Measurements from ENCODE around the gene TSPAN13.
"Not testable (repeated sequence)": the region's sequence is repeated elsewhere in the genome, so short reads cannot be mapped to it uniquely, and the experiment has no call there.

The TSPAN13 gene

DNA sequence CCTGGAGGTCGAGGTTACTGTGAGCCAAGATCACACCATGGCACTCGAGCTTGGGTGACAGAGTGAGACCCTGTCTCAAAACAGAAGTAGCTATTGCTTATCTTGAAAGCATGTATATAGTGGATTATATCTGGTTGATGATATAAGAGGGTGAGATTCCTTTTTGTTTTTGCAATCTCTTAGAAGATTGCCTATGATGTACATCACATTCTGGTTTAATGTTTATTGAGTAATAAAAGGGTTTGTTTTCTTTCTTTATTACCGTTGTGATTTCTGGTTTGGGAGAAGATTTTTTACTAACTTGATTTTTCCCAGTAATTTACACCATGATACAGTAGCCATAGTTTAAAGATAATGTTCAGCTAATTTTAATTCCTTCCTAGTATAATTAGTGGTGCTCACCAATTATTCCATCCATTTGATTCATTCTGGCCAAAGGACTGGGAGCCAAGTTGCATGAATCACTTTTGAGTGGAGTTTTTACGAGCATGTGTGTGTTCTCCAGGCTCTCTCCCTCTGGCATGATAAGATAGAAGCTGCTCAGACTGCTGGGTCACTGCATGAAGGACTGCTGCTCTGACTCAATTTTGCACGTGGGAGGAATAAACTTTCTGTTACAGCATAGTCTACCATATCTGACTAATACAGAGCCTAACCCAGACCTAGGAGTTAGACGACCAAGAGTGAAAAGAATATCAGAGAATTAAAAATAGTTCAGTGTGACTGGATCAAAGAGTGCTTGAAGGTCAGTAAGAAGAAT lies 13.5 kb upstream of the TSPAN13 start:
- DNase-seq (ENCODE audit: low read depth, low spot score): peak; percentile 95
- peak overlapping the region; percentile 52 for H3K27ac ChIP-seq

DNA sequence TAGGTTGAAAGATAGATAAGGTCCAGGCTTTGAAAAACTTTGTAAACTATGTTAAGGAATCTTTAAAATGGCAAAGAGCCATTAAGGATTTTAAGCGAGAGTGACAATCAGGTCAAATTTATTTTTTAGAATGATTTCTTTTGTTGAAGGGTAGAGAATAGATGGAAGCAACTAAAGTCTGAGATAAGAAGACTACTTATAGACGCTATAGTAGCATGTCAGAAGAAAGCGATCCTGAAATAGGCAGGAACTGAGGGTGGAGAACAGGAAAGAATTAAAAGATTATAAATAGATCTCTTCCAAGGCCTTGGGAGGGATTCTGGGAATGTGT lies 13.0 kb upstream of the TSPAN13 start:
- H3K27ac ChIP-seq: peak overlapping the region; percentile 52

DNA sequence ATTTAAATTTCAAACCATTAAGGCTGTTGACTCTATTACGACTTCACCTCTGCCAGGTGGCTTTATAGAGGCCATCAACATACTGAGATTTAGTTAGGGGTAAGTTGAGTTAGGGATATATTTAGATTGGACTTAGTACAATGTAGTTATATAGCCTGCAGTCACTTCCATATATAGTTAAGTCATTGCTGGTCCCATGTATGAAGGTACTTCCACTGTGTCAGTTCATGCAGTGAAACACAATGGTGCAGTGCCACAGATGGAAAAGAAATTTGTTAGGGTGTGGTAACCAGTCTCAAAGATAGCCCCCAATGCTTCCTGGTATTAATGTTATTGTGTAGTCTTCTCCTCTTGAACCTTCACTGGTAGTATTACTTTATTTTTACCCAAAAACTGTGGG lies 12.6 kb upstream of the TSPAN13 start:
- no peak for DNase-seq (ENCODE audit: low read depth, low spot score)
- peak overlapping the region; percentile 52 for H3K27ac ChIP-seq

More for the DNA sequence above, 13.0 kb upstream of the TSPAN13 start:
- no peak for DNase-seq (ENCODE audit: low read depth, low spot score)

DNA sequence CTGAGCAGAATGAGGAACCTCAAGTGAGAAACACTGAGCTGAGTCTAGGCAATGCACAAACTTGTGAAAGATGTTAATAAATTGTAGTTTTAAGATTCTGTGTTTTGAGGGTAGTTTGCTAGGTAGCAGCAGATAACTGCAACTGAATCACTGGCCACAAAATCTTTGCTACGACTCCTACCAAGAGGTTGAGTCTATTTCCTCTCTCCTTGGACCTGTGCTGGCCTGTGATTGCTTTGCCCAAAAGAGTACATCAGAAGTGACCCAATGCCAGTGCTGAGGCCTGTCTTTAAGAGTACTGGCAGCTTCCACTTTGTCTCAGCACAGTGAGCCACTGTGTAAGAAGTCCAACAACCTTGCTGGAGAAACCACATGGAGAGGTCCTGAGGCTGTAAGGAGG lies 11.9 kb upstream of the TSPAN13 start:
- H3K27ac ChIP-seq: peak overlapping the region; percentile 33
- DNase-seq (ENCODE audit: low read depth, low spot score): no peak

DNA sequence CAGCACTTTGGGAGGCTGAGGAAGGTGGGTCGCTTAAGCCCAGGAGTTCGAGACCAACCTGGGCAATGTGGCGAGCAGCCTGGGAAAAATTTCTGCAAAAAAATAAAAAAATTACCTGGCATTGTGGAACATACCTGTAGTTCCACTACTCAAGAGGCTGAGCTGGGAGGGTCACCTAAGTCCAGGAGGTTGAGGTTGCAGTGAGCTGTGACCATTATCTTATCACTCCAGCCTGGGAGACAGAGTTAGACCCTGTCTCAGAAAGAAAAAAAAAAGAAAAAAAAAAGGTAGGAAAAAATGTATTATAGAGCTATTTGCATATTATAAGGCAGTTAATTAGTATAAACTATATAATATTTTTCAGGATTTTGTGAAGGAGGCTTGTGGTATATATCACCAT lies 11.0 kb upstream of the TSPAN13 start:
- H3K27ac ChIP-seq: peak overlapping the region; percentile 51
- no peak for DNase-seq (ENCODE audit: low read depth, low spot score)

DNA sequence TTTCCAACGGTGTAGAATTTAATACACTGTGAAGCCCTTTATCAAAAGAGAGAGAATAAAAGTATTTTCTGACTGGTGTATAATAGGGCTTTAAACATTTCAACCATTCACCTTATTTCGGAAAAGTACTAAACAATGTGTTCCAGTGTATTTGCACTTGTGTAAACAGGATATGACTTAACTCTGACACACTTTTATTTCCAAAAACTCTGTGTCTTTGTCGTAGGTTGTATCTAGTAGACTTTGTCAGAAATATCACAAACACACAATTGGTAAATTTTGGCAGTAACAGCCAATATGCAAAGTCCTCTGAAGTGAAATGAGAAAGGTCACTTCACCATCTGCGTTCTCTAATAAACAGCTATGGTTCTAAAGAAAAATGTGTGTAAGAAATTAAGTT lies 10.3 kb upstream of the TSPAN13 start:
- peak overlapping the region; percentile 51 for H3K27ac ChIP-seq
- no peak for DNase-seq (ENCODE audit: low read depth, low spot score)

DNA sequence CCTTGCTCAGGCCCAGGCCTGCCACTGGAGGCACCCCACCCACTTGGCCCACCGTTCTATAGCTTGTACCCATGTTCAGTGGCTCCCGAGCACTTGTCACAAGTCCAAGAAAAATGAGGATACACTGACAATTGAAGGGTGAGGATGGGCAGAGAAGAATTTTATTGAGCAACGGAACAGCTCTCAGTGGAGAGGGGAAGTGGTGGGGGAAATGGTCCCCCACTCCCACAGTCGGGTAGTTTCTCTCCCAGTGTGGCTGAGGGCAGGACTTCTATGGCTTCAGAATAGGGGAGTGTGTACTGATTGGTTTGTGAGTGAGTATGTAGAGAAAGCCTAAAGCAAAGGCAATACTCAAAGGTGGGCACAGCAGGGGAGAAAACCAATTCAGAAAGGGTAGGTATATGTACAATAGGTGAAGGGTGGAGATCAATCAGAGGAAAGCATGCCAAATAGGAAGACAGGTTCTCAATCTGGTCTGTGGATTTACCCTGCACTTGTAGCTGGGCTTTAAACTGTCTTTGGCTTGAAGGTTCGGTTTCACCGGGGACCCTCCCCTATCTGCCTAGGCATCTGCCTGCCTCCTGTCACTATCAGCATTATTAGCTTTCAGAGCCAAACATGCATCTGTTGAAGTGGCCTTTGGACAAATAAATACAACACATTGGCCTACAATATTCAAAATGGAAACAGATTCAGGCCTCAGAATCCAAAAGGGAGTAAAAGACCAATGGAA lies 8.9 kb upstream of the TSPAN13 start:
- no peak for DNase-seq (ENCODE audit: low read depth, low spot score)
- H3K27ac ChIP-seq: no peak overlapping the region

DNA sequence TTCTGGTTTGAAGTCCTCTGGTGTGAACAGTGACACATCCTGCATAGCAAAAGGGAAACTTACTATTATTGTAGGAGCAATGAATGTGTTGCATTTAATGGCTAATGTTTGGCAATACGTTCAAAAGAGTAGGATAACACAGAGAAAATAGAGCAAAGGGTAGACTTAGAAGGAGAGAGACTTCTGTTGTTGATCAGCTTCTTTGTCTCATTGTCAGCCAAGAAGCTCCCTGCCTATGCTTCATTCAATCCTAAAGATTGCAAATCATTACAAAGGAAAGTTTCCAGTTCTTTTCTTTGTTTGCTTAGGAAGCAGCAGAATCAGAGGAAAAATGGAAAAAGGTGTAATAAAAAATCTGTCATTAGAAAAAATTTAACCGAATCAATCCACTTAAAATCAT lies 7.9 kb upstream of the TSPAN13 start:
- no peak for DNase-seq (ENCODE audit: low read depth, low spot score)
- H3K27ac ChIP-seq: no peak overlapping the region

DNA sequence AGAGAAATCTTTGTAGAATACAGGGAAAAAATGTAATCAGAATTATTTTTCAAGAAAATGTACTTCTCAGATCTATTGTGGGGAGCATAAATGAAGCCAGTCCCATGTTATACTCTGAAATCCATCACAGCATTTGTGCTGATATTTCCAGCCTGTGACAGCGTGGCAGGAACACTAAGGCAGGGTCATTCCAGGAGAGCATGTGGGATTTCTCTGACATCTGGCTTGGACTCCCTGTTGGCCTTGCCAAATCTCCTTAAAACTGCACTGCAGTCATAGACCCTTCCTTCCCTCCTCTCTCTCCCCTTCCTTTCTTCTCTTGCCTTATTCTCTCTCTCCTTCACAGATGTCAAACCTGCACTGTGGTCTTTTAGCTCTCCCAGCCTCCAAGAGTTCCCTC lies 6.5 kb upstream of the TSPAN13 start:
- H3K27ac ChIP-seq: no peak overlapping the region
- no peak for DNase-seq (ENCODE audit: low read depth, low spot score)

DNA sequence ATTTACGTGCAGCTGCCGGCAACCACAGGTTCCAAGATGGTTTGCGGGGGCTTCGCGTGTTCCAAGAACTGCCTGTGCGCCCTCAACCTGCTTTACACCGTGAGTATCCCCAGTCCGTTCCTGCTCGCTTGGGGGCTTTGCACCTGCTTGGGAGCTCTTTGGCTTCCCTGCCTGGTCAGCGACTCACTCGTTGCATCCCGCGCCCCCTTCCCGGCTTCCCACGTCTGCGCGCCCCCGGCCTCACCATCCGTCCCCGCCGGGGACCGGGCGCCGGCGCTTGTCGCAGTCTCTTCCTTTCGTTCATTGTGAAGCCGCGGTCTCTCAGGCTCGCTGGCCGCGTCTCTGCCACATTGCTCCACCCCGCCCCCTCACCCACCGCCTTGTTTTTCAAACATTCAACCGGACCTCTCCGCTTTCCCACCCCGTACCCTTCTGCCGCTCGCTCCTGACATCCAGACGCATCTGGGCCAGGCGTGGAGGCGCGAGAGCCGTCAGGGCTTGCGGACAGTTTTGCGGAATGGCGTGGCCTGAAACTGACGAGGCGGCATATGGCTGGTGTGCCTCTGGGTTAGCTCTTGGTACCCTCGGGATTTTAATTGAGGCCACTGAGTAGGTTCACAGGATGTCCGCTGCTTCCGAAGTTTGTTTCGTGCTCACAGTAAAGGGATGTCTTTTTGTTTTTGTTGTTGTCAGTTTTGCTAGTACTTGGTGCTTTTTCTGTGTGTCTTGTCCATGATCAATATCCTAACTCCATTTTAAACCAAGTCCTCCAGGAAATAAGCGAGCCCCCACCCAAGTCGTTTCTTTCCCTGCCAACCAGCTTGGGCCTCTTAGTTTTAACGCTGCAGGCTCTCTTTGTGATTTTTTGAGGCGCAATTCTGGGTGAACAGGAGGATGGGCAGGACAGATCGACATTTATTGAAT lies 639 bp downstream of the TSPAN13 start:
- peak overlapping the region; percentile 57 for H3K27ac ChIP-seq
- no peak for DNase-seq (ENCODE audit: low read depth, low spot score)

DNA sequence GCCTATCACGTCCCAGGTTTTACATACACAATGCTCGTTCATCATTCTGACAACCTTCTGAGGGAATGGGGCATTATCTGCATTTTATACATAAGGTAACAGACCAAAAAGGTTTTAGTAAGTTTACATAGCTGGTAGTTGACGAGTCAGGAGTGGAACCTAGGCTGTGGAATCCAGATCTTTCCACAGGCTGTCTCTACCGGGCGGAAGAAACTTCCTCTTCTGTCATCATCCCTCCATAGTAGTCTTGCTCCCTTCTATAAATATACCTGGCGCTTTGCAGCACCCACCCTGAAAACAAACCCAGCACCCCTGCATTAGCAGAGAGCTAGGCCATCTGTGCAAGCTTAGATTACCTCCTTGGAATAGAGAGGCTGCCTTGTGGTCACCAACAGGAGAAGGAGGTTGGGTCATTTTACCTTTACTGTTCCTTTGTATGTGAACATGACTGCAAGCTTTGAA lies 1.3 kb downstream of the TSPAN13 start:
- H3K27ac ChIP-seq: peak overlapping the region; percentile 57
- no peak for DNase-seq (ENCODE audit: low read depth, low spot score)

DNA sequence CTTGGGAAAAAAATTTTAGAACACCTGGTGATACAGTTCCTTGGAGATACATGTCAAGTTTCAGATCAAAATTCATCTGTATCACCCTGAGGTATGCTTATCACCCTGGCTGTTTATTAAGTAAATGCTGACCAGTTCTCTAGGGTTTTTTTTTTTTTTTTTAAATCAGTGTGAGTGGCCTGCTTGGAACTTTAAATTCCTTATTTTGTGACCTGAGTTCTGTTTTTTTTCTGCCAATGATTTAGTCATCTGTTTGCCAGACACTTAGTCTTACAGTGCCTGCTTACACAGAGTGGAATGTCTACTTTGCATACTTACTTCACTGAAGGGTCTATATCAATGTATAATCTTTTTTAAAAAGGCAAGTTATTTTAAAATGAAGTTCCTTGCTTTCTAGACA lies 1.8 kb downstream of the TSPAN13 start:
- DNase-seq (ENCODE audit: low read depth, low spot score): no peak
- peak overlapping the region; percentile 57 for H3K27ac ChIP-seq

DNA sequence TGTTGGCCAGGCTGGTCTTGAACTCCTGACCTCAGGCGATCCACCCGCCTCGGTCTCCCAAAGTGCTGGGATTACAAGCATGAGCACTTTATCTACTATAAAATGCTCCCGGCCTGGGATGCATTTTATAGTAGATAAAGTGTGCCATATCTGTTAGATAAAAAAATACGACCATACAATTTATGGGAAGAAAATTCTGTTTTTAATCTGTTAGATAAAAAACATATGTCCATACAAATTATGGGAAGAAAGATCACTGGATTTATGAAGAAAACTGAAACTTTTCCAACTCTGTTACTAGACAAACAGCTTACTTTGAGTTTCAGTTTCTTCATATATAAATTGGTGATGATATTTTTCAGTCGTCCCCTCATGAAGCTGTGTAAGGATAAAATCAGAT lies 4.5 kb downstream of the TSPAN13 start:
- no peak overlapping the region for H3K27ac ChIP-seq
- no peak for DNase-seq (ENCODE audit: low read depth, low spot score)

DNA sequence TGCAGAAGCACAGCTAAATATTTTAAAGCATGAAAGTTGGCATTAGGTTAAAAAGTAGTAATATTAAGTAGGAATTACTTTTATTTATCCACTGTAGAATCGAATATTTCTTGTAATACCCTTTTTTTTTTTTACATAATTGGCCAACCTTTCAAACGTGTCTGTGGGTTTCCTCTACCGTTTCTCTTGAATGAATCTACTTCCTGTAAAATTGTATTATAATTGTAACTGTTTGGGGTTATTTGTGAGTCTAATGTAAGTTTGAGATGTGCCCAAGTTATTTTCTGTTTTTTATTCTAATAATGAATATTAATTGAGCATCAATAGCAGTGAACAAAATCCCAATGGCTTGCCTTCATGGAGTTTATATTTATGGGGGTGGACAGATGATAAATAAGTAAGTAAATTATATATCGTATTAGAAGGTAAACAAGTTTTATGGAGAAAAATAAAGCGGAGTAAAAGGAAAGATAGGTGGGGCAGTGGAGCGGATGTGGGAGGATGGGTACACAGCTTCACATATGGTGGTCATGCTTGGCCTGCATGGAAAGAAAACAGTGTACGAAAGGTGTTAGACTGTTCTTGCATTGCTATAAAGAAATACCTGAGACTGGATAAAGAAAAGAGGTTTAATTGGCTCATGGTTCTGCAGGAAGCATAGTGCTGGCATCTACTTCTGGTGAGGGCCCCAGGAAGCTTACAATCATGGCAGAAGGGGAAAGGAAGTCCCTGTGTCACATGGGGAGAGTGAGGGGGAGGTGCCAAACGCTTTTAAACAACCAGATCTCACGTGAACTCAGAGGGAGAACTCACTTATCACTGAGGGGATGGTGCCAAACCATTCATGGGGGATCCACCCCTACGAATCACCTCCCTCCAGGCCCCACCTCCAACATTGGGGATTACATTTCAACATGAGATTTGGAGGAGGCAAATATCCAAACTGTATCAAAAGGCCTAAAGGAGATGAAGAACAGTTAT lies 5.4 kb downstream of the TSPAN13 start:
- H3K27ac ChIP-seq: no peak overlapping the region
- DNase-seq (ENCODE audit: low read depth, low spot score): no peak

DNA sequence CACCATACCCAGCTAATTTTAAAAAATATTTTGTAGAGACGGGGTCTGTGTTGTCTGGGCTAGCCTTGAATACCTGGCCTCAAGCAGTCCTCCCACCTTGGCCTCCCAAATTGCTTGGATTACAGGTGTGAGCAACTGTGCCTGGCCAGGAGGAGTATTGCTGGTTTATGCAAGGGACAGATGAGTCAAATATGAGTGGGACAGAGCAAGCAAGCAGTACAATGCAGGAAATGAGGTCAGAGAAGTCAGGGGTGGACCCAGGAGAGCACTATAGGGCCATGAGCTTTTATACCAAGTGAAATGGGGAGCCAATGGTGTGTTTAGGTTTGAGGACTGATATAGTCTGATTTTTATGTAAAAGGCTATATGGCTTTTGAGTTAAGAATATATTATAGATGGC lies 6.3 kb downstream of the TSPAN13 start:
- no peak overlapping the region for H3K27ac ChIP-seq
- DNase-seq (ENCODE audit: low read depth, low spot score): no peak

DNA sequence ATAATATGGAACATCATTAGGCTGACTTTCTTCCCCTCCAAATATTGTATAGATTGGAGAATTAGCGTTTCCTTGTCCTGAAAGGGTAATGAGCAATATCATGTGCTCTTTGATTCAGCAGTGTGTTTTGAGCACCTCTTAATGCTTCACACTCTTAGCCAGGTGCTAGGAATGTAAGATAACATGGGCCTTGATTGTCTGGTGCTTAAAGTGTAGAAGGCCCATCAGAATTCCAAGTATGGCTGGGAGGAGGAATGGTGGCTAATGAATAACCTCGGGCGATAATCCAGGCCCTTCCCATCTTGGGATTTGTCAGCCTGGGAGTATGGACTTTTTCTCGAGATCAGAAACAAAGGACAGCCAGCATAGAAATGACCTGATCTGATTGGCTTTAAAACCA lies 8.6 kb downstream of the TSPAN13 start:
- no peak overlapping the region for H3K27ac ChIP-seq
- DNase-seq (ENCODE audit: low read depth, low spot score): no peak

DNA sequence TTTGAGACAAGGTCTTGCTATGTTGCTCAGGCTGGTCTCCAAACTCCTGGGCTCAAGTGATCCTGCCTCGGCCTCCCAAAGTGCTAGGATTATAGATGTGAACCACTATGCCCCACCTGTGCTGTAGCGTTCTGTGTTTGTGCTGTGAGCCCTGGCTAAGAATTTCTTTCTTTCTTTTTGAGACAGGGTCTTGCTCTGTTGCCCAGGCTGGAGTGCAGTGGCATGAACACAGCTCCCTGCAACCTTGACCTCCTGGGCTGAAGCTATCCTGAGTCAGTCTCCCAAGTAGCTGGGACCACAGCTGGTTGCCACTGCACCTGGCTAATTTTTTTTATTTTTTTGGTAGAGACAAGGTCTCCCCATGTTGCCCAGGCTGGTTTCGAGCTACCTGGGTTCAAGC lies 11.4 kb downstream of the TSPAN13 start:
- peak overlapping the region; percentile 0 for H3K27ac ChIP-seq

DNA sequence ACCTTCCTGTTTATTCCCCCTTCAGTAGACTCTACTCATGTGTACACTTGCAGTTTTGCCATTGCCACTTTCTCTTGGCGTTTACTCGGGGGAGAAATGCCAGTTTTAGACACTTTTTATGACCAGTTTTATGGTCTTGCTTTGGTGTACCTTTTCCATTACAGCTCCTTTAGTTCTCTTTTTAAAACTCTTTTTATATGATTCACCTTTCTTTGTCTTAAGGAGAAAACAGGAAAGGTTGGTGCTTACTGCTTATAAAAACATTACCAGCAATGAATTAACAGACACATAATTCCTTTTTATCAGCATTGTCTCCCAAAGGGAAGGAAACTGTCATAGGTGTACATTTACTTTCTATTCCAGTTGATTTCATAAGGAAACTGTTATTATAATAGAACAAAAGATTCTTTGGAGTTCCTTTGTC lies 11.9 kb downstream of the TSPAN13 start:
- peak overlapping the region; percentile 0 for H3K27ac ChIP-seq
- DNase-seq (ENCODE audit: low read depth, low spot score): no peak

More for the DNA sequence above, 11.4 kb downstream of the TSPAN13 start:
- no peak for DNase-seq (ENCODE audit: low read depth, low spot score)

DNA sequence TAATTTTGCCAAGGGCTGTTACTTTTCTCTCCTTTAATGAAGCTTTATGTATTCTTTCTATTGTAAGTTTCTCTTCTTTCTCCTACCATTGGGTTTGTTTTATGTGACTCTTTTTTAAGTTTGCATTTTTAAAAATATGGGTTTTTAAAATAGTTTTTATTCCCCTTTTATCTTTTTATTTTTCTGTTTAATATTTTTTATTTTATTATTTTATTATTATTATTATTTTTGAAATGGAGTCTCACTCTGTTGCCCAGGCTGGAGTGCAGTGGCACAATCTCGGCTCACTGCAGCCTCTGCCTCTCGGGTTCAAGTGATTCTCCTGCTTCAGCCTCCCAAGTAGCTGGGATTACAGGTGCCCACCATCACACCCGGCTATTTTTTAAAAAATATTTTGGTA lies 16.4 kb downstream of the TSPAN13 start:
- DNase-seq (ENCODE audit: low read depth, low spot score): not testable (repeated sequence)
- H3K27ac ChIP-seq: peak overlapping the region; percentile 32
